Hepatic stellate cell (primary cell): ENCODE measurements around the gene TMSB4X.
"Not testable (repeated sequence)": the region's sequence is repeated elsewhere in the genome, so short reads cannot be mapped to it uniquely, and the experiment has no call there.

Experiments used
- DNase-seq: peaks from one replicate; pipeline ENCODE4 v3.0.0; 2011; ENCODE audit warnings: low spot score

TMSB4X gene

DNA sequence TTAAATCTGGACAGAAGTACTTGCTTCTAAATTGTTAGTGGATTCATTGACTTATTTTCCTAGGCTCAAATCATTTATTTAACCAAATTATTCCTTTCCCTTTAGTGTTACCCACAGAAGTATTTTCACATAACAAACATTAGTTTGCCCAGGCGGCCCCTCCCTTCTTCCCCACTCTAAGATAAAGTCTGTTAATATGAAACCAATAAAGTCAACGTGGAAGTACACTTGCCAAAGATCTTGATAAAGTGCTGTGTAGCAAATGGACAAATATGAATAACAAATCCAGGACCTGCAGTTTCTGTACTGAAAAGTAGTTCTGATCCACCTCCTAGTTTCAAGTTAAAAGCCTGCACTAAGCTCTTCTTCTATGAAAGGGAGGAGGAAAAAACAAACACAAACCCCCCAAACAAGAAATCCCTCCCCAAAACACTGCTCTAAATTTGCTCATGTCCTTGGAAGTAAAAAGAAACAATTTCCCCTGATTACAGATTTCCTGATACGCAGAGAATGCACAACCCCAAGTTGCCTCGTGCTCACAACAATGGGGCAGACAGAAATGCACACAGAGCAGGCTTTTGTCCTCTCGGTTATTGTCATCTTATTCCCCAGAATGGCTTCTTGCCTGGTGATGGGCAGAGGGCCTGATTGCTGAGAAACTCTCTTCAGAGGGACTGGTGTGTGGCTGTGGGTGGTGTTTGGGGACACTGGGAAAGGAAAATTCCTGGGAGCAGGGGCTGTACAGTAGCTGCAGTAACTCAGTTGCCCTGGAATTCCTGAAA is 23.2 kb downstream of the TMSB4X start:
- no peak for DNase-seq

DNA sequence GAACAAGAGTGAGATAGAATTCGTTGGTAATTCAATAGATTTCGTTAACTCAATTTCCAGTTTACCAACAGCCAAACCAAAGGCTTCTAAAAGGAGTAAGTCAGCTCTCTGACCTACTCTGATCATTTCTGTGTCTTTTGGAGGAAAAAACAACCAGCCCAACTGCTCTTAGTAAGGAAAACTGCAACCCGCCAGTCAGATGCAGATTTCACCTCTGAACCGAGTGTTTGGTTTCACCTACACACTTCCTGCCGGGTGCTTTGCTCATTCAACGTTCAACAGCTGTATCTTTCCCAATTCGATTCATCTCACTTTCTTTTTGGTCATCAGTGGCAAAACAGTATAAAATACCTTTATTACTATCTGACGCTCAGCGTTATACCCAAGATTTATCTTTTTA is 24.5 kb downstream of the TMSB4X start:
- DNase-seq = no peak

DNA sequence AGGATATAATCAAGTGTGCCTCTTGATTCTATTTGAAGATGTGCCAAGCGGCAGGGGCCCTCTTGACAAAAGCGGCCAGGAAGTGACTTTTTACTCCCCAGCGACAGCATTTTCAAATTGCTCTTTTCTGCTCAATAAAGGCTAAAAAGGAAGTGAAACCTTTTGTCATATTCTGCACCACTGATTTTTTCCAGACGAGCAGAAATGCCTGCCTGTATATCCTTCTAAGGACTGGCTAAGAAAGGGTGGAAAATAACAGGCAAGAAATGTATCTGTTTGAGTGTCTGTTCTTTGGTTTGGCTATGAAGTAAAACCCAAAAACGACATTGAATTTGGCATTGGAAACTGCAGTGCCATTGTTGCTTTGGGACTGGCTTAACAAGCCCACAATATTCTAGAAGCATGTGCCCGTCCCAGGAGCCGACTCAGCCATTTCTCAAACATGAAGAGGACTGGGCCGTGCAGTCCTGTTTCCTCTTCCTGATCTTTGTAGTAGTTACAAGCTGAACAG is 25.4 kb downstream of the TMSB4X start:
- DNase-seq = no peak

DNA sequence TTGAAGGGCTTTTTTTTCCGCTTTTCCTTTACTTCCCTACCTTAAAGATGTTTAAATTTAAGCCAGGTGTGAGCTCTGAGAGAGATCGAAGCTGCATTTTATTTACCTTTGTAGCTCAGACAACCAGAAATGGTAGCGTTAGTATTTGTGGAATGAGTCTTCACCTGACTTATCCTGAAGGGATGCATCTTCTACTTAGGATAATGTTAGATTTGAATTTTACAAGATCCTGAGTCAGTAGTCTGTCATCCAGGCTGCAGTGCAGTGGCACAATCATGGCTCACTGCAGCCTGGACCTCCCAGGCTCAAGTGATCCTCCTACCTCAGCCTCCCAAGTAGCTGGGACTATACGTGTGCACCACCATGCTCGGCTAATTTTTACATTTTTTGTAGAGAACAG is 26.2 kb downstream of the TMSB4X start:
- DNase-seq = no peak

DNA sequence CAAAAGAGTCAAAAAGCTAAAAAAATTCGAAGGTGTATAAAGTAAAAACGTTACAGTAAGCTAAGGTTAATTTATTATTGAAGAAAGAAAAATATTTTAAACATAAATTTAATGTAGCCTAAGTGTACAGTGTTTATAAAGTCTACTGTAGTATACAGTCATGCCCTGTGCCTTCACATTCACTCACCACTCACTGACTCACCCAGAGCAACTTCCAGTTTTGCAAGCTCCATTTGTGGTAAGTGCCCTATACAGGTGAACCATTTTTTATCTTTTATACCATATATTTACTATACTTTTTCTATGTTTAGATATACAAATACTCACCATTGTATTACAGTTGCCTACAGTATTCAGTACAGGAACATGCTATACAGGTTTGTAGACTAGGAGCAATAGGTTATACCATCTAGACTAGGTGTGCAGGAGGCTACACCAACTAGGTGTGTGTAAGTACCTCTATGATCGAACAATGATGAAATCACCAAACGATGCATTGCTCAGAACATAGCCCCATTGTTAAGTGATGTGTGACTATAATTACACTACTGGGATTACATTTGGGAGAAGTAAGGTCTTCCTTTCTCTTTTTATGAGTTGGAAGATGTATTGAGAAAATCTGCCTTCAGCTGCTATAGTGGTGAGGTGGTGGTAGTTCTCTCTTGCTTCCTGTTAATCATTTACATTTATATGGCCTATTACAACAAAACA is 27.2 kb downstream of the TMSB4X start:
- DNase-seq = no peak

DNA sequence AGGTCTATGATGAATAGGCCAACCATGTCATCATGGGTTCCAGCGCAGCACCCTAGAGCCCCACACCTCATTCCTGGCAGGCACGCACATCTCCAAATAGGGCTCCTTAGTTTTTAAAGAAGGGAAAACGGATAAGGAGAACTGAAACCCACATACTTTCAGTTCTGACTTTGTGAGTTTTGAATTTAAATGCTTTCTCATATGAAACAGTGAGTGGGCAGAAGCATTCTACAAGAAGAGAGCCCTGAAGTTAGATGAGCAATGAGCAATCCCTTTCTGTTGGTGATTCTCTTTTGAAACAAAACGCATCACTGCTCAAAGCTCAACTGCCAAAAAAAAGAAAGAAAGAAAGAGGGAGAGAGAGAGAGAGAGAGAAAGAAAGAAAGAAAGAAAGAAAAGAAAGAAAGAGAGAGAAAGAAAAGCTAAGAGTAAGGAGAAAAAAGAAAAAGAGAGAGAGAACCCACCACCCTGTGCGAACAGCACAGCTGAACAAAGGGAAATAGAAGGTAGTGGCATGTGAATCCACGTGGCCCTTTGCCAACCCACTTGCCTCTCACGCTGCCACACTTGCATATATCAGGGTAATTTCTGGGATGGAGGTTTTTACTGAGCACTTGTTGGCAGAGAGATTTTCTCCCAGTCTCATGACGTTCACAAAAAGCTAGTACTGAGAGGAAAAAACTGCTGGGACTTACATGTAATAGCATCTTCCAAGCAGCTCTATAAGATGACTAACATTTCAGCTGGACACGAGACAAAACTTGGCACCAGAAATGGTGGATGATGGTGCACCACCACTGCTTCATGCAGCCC is 31.0 kb downstream of the TMSB4X start:
- DNase-seq = no peak

DNA sequence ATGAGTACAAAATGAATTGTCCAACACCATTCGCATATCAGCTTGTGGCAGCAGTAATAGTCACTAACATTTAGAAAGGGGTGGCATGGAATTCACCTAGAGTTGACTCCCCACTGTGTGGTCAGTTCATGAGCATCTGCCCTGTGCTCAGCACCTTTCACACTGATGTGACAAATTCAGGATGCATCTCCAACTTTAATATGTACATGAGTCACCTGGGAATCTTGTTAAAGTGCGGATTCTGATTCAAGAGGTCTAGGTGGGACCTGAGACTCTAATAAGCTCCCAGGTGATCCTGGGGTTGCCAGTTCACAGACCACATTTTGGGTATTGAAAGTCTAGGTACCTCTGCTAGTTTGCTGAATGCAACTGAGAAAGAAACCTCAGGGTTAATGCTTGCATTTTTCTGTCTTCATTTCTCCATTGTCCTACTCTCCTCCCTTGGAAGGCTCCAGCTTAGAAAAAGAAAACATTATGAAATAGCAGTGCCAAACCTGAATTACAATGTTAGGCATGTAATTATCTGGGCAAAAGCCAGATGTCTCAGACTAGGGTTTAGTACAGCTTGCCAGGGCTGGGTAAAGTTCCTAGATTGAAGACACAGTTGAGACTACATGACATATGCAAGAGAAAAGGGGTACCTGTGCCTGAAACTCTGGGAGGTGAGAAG is 32.7 kb downstream of the TMSB4X start:
- no peak for DNase-seq

DNA sequence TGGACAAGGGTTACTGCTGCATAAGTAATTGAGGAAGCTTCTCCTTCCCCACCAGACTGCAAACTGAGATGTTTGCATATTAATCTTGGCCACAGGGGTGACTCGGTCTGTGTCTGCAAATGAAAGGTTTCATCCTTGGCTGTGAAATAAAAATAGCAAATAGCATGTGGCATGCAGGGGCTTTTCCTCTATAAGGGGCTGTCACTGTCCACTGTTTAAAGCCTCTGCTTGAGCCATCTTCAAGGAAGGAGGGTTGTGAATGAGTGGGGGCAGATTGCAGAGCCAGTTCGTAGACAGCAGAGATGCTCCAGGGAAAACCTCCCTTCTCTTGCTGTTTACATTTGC is 33.3 kb downstream of the TMSB4X start:
- no peak for DNase-seq

DNA sequence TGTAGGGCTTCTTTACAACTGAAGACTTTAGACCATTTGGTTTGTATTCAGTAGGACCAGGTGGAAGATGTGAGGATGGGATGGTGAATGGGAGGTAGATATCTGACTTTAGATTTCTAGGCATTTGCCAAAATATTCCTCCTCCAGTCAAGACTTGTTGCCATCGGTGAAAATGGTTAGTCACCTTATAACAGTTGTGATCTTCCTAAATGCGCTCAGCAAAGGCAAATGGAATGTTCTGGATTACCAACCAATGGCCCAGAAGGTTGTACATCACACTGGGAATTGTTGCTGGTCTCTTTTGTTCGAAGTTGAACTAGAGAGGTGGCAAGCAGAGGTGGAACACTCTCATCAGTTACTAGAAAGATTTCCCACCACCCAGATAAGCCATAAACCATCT is 33.9 kb downstream of the TMSB4X start:
- DNase-seq = no peak

DNA sequence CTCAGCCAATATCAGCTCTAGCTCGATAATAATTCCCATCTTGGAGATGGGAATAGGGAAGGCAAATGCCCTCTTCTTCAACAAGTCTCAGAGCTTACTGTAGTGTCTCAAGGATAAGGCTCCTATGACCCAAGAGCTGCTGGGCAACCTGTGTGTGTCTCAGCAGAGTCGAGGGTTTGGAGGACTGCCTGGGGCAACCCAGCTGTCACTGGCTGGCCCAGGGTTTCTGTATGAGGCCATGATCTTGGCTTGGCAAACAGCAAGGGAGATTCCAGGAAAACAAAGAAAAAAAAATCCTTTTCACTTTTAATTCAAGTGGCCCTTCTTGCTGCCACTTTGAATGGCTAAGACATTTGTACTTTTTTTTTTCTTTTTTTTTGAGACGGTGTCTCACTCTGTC is 34.4 kb downstream of the TMSB4X start:
- DNase-seq = no peak

DNA sequence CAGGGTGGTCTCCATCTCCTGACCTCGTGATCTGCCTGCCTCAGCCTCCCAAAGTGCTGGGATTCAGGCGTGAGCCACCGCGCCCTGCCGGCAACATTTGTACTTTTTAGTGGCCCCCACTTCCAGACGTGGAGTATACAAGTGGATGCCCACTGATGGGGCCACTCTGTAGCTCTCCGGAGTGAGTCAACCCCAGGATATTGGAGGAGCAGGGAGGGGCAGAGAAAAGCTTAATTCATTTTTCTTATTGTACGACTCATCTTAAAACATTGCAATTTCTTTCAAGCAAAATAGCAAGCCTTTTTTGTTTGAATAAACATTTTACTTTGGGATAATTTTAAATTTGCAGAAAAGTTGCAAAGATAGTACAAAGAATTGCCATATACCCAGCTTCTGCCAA is 34.9 kb downstream of the TMSB4X start:
- no peak for DNase-seq

DNA sequence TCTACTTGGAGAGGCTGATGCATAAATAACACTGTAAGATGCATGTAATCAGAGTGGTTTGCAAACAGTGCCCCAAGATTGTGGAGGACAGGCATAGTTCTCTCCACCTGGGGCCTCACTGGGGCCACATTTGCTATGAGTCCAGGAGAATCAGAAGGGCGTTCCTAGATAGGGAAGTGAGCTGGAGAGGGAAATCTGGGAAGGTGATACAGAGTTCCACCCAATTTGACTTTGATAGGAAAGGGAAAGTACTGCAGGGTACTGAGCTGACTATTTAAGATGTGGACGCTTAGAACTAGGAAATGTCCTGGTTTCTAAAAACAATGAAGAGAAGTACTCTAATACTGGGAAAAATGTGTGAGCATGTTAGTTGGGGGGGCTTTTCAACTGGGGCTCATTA is 35.6 kb downstream of the TMSB4X start:
- DNase-seq = no peak

DNA sequence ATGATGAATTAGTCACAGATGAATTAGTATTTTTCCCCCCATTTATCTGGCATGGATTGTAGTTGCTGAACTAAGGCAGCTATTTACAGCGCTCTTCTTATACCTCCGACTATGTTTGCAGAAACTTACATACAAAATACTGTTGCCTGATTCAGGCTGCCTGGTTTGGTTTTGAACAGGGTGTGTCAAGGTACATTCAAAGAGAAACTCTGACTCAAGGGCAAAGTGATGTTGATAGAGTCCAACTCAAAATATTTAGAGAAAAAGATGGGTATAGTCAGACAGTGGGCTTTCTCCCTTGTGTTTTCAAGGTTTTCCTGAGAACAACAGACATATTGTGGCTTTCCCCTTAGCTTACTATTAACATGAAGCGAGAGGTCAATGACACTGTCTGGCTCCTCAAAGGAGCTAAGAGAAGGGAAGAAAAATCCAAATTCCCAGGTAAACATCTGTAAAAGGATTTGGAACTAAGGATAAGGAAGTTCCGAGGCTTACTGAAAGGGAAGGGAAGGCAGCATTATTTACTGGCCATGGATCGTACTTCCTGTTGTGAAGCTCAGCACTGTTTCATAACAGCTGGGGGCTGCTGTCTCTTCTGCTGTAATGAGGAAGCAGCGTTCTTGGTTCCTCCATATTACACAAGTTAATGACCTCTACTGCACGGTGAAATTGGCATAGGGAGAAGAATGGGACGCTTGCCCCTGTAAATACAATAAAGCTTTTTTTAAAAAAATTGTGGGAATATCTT is 38.6 kb downstream of the TMSB4X start:
- no peak for DNase-seq

DNA sequence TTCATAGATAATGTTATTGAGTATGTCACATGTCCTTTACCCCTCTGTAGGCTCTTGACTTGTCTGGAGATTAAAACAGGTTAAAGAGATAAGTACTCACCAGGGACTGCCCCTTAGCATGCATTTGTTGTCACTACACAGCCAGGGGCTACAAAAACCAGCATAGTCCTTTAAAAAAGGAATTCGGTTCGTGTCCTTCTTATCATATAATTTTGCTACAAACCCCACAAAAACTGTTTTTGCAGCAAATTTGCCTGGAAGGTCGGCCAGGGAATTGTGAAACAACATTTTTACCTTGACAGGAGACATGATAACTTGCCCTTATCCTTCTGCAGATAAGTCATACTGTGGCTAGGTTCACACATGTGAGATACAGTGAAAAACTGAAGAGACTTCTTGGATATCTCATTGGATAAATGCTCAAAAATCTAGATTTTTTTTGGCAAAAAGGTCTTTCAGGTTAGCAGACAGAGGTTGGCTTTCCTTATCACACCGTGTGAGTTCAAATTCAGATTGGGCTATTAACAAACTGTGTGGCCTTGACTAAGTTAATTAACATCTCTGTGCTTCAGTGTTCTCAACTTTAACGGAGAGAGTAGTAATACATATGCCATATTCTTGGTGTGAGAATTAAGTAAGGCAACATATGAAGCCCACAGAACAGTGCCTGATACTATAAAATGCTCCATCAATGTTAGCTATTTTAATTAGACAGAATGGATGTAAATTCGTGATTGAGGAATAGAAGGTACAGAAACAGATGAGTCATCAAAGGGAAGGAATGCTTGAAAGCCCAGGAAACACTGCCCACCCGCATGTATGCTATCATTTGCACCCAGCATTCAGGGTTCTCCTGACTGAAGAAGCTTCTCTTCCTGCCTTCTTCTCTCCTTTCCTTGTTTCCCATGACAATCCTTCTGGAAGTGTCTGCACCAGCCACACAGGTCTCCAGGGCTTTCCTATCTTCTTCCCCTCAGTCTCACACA is 39.5 kb downstream of the TMSB4X start:
- DNase-seq = no peak

DNA sequence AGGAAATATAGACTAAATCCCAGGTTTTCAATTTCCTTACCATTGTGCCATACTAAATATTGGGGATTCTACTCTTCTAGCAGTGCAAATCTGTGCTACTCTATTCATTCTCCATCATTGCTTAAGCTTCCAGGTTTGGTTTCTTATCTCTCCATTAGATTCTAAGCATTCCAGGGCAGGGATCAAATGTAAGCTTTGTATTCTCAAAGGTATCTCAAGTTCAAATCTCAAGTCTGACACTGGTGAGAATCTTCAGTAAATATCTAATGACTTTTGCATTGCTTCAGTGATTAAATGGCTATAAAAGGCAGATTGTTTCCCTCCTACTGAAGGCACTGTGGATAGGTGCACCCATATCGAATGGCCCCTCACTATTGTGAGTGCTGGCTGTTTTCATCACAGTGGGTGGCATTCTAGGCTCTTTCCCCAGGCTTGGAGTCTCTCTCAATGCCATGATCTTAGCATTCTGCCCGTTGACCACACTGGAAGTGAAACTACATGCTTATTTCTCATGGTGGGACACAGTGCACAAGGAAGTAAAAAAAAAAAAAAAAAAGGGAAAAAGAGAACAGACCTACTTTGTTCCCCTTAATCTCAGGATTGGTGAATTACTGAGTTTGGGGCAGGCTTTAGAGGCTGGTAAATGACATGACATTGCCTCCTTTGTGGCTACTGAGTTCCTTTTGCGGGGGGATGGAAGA is 40.8 kb downstream of the TMSB4X start:
- no peak for DNase-seq

DNA sequence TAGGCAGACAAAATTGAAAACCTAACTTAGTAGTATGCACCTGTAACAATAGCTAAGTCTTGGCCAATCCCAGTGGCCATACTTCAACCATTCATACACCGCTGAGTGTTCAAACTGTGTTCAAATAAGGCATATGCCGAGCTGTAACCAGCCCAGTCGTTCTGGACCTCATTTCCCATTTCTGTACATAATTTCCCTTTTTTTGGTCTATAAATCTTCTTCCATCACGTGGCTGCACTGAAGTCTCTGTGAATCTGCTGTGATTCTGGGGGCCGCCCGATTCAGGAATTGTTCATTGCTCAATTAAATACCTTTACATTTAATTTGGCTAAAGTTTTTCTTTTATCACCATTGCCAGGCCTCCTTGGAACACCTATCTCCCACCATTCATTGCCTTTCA is 41.8 kb downstream of the TMSB4X start:
- not testable (repeated sequence) for DNase-seq

DNA sequence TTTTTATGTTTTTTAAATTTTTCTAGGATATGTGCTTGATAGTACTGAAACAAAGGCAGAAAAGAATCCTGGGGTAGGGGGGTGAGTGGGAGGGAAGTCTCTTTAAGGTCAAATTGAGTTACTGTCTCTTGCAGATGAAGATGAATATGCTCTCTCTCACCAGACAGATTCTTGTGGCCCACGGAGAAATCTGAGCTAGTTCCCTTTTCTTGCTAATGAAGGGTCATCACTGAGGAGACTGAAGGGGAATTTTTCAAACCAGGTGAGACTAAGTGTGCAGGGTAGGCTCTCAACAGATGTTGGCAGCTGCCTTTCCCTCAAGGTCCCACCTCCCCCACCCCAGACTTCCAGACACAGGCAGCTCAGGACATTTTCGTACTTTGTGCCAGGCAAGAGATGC is 48.0 kb downstream of the TMSB4X start:
- DNase-seq = no peak

DNA sequence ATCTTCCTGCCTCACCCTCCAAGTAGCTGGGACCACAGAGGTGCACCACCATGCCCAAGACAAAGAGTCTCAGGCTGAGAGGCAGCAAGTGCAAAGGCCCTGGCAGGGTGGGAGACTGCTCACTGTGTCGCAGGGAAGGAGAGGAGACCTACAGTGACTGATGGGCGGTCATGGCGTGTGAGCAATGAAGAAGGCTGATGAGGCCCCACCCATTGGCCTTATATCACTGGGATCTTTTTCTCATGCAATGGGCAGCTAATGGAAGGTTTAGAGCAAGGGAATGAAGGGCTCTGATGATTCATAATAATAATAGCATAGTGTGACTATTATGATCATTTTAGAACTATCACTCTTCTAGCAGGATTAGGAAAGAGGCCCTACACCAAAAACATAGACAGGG is 48.7 kb downstream of the TMSB4X start:
- DNase-seq = no peak

DNA sequence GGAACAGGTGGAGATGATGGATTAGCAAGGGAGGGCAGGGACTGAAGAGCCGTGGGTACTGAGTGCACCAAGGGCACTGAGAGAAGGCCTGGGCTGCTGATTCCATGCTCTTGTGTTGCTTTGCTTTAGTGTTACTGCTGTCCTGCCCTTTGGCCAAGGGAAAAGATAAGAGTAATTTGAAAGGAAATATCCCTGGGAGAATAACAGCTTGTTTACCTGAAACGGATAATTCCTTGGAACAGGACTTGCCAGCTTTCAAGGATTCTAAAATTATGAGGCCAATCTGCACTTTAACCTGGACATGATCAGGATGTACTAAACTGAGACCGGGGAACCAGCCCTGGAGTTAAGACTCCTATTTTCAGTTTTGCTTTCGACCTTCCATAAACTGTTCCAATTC is 49.1 kb downstream of the TMSB4X start:
- DNase-seq = no peak

DNA sequence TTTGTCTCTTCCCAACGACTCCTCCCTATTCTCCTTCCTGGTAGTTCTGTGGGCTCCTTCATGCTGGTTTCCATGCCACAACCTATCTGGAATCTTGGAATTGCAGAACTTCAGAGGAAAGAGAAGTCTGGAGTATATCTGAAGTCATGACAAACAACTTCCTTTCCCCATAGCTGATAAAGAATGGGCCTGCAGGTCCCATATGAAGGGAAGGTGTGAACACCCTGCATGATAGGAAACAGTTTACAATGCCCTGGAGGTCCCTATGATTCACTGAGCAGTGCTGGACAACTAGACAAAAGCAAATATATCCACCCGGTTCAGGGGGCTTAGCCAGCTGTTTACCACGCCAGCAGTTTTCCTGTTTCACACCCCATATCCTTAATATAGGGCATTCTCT is 50.1 kb downstream of the TMSB4X start:
- no peak for DNase-seq
